ENCODE data around the gene FLVCR2.

The FLVCR2 gene

GRCh38 chr14:75559045-75559444 lies 19.4 kb upstream of the FLVCR2 start:
- DNase-seq, result no peak

DNA sequence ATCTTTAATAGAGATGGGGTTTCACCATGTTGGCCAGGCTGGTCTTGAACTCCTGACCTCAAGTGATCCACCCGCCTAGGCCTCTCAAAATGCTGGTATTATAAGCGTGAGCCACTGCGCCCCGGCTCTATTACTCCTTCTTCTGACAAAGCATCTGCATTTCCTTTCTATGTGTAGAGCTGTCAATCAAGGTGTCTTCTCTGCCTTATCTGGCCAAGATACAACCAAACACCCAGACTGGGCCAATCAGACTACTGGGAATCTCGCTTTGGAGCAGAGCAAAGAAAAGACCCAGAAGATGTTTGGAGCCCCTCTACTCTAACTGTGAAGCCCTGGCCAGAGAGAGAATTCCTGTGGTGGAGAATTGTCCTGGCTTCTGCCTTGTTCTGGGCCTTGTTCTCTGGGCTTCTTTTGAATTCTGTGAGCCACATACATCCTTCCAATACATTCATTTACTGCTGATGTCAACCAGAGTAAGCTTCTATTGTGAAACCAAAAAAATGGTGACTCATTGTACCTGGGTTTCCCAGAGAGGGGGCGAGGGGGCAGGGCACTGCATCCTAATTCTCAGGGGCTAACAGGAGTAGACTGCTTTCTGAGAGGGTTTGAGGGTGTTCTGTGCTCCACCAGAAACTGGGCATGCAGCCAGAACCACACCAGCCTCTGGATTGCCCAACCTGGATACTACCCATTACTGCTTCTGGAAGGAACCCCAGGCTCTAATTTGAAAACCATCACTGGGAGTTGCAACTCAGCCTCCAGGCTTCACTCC lies 18.8 kb upstream of the FLVCR2 start:
- peak; percentile 66 to 69 for DNase-seq

GRCh38 chr14:75561013-75561432 lies 17.4 kb upstream of the FLVCR2 start:
- DNase-seq, result peak in 1 of 2 donors; percentile 78

GRCh38 chr14:75562089-75562488 lies 16.3 kb upstream of the FLVCR2 start:
- DNase-seq, result no peak

DNA sequence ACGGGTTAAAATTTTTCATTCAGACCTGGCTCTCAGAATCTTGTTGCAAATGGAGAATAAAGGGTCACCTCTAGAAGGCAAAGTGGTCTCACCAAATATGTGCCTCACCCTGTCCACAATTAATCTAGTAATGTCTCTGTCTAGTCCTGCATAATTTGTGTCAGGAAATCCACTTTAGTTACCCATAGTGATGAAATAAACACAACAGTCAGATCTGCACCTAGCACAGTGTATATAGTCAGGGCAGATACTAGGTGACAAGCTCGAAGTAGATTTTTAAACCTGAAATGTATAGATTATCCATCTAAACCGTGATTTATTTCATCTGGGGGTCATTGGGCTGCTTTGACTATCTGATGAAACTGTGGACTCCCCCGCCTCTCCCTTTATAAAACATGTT lies 15.9 kb upstream of the FLVCR2 start:
- no peak for DNase-seq

GRCh38 chr14:75563931-75564330 lies 14.5 kb upstream of the FLVCR2 start:
- no peak for DNase-seq

- no peak for DNase-seq
These were observed 13.4 kb upstream of the FLVCR2 start for GRCh38 chr14:75565056-75565455.

GRCh38 chr14:75566321-75566720 lies 12.1 kb upstream of the FLVCR2 start:
- DNase-seq, result peak in 1 of 2 donors; percentile 53

DNA sequence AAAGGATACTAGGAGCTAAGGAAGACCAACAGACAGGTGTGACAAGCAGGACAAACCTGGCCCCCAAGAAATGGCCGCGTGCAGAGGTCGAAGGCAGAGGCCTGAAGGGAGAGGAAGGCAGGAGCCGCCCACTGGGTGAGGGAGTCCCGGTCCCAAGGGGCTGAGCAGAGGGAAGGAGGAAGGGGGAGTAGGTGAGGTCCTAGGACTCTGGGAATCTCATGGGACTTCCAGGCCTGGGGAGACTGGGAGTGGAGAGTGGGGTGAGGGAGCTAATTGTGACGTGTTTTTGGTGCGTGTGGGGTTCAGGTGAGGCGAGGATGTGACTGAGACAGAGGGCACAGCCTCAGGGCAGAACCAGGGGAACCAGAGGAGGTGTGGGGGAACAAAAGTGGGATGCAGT lies 11.7 kb upstream of the FLVCR2 start:
- no peak for DNase-seq

DNA sequence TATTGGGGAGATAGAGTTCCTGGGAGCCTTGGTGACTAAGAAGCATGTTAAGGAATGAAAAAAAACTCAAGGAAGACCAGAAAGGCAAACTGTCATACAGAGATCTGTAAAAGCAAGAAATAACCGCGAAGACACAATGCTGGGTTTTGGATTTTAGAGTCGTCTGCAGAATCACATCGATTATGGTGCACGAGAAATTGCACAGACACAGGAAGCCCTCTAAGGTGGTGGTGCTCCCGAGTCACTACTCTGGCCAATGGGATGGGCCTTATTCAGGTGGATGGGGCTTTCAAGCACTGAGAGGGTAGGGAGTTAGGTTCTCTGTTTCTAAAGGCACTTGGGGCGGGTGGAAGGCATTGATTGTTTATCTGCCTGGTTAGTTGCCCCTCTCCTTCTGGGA lies 10.3 kb upstream of the FLVCR2 start:
- no peak for DNase-seq

GRCh38 chr14:75568791-75569190 lies 9.6 kb upstream of the FLVCR2 start:
- DNase-seq, result no peak

- DNase-seq, result peak; percentile 48 to 74
These were observed 7.6 kb upstream of the FLVCR2 start for GRCh38 chr14:75570797-75571196.

DNA sequence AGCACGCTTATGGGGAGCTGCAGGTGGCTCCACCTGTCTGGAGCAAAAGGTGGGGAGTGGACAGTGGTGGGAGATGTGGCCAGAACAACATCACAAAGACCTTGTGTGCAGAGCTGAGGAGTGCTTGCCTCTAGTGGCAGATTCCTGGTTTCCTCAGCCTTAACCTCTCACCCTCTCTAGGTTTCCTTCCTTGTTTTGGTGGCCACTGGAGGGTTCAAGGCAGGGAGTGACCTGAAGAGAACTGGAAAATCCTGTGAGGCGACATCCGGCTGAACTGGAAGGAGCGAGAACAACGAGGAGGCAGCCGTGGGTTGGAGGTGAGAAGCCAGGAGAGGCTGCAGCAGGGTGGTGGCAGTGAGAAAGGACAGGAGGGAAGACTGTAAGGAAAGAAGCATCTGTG lies 6.3 kb upstream of the FLVCR2 start:
- peak in 1 of 2 donors; percentile 24 for DNase-seq

GRCh38 chr14:75577090-75577489 lies 1.3 kb upstream of the FLVCR2 start:
- no peak for DNase-seq

GRCh38 chr14:75577729-75578101 lies 705 bp upstream of the FLVCR2 start:
- DNase-seq, result peak; percentile 84 to 93

DNA sequence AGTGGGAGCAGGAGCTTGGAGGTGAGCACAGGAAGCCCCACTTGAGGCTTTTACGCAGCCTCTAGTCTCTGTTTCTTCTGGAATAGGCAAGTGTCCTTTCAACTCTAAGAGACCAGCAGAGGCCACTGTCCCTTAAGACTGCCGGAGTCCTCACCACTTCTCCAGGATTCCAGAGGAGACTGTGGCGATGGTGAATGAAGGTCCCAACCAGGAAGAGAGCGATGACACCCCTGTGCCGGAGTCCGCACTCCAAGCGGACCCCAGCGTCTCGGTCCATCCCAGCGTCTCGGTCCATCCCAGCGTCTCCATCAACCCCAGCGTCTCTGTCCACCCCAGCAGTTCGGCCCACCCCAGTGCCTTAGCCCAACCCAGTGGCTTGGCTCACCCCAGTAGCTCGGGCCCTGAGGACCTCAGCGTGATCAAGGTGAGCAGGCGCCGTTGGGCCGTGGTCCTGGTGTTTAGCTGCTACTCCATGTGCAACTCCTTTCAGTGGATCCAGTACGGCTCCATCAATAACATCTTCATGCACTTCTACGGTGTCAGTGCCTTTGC lies 442 bp downstream of the FLVCR2 start:
- DNase-seq, result peak in 1 of 2 donors; percentile 43

DNA sequence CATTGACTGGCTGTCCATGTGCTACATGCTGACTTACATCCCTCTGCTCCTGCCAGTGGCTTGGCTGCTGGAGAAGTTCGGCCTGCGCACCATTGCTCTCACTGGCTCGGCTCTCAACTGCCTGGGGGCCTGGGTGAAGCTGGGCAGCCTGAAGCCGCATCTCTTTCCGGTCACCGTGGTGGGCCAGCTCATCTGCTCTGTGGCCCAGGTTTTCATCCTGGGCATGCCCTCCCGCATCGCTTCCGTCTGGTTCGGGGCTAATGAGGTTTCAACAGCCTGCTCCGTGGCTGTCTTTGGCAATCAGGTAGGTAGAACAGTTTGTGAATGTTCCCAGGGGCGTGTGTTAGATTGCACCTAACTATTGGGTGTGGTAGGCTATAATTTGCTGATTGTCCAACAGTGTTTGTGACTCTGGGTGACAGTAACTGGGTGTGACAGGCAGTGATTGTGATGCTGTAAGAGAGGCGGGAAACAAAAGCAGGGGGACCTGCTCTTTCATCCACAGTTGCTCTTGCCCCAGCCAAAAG lies 981 bp downstream of the FLVCR2 start:
- DNase-seq, result no peak

DNA sequence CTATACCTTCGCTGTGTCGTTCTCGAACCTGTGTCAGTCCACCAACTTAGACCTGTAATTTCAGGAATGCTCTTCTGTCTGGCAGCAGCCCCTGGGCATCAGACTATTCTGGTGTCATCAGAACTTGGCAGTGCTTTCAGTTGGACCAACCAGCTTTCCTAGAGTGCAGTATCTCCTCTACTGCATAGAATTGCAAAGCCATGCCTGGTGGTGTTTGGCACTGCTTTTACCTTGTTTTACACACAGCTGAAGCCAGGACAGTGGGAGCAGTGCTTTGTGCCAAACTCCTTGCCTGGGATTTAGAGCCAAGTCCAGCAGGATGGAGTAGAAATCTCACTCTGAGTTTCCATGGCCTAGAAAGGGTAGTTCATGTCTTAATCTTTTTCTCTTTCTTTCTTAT lies 1.5 kb downstream of the FLVCR2 start:
- no peak for DNase-seq

DNA sequence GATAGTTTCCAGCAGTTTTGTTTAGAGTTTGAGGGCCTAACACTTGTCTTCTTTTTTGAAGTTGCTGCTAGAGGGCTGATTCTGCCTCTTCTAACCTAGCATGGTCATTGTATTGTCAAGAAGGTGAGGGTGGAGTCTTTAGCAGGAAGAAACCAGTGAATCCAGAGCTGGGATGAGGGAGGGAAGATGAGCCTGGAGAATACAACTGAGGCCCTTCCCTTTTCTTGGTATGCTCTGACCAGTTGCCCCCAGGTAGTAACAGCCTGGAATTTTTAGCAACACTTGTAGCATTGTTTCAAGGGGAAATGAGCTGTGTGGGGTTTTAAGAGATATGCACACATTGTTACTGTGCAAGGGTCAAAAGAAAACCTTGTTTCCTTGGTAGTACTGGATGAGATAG lies 9.0 kb downstream of the FLVCR2 start:
- no peak for DNase-seq

DNA sequence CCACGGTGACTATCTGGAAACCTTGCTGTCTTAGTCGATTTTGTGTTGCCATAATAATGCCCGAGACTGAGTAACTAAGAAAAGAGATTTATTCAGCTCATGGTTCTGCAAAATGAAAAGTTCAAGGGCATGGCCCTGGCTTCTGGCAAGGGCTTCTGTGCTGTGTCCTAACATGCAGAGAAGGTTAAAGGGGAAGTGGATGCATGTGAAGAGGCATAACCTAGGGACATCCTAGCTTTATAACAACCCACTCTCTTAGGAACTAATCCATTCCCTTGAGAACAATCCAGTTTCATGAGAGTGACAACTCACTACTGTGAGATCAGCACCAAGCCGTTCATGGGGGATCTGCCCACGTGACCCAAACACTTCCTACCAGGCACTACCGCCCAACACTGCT lies 11.5 kb downstream of the FLVCR2 start:
- DNase-seq, result peak; percentile 38 to 81

DNA sequence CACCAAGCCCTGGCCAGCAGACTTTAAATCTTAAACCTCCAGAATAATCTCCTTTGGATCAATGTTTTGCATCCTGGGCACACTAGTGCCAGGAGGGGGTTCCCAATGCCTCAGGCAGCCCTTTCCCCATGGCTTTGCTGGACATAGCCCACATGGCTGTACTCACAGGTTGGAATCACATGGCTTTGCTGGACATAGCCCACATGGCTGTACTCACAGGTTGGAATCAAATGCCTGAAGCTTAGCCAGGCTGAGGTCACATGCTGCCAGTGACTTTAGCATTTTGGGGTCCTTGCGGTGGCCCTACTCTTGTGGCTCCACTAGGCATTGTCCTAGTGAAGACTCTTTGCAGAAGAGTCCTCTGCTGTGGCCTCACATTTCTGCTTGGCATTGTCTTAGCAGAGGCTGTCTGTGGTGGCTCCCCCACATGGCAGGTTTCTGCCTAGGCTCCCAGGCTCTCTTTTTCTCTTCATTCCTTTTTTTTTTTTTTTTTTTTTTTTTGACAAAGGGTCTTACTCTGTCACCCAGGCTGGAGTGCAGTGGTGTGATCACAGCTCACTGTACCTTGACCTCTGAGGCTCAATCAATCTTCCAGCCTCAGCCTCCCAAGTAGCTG lies 13.0 kb downstream of the FLVCR2 start:
- DNase-seq, result no peak

DNA sequence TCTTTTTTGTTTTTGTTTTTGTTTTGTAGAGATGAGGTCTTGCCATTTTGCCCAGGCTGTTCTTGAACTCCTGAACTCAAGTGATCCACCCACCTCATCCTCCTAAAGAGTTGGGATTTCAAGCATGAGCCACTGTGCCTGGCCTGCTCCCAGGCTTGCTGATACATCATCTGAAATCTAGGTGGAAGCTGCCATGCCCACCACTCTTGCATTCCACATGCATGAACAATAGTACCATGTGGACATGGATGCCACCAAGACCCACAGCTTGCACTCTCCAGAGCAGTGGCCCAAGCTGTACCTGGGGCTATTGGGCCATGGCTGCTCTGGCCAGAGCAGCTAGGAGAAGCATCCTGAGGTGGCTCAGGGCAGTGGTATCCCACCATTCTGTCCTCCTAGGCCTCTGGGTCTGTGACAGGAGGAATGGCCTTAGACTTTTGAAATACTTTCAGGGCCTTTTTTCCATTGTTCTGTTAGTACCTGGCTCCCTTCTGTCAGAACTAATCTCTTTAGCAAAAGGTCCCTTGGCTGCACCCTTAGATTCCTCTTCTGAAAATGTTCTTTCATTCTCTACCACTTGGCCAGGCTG lies 13.7 kb downstream of the FLVCR2 start:
- DNase-seq, result no peak

DNA sequence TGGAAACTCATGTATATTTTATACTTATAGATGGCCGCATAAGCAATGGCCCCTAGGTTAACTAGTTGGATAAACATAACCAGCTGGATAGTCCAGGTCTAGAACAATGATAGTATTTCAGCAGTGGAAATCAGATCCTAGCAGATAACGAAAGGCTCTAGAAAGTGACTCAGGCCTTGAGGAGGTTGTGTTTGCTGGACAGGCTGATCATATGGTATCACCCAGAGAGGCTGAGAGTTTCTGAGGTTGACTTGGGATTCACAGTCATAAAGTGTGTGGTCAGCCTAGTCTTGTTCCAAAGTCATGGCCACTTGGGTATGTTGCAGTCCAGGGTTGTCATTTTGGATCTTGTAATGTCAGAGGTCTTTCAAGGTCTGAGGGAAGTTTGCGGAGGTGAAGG lies 16.8 kb downstream of the FLVCR2 start:
- peak in 1 of 2 donors; percentile 74 for DNase-seq

DNA sequence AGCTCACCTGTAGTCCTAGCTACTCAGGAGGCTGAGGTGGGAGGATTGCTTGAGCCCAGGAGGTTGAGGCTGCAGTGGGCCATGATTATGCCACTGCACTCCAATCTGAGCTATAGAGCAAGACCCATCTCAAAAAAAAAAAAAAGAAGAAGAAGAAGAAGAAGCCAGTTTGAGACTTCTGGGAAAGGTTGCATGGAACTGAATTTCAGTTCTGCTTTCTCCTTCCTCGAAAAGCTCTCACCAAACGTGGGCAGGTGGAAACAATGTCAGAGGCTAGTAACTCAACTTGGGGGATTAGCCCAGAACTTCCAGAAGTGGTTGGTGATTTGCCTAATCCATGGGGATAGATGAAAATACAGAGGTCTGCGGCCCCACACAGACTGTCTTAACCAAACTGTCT lies 18.7 kb downstream of the FLVCR2 start:
- peak; percentile 90 to 97 for DNase-seq

All from inflammatory macrophage treated with lipopolysaccharide for 1 hour (primary cell).